Measurements from ENCODE around the gene CBLN3. TPM values are rescaled to one million over a fixed set of nuclear protein-coding genes. Genes with fewer than 3 reads are reported as not detected.

The CBLN3 gene
- polyA plus RNA-seq, 3 donors: 0.07 to 1.1 TPM; not detected in 1

DNA sequence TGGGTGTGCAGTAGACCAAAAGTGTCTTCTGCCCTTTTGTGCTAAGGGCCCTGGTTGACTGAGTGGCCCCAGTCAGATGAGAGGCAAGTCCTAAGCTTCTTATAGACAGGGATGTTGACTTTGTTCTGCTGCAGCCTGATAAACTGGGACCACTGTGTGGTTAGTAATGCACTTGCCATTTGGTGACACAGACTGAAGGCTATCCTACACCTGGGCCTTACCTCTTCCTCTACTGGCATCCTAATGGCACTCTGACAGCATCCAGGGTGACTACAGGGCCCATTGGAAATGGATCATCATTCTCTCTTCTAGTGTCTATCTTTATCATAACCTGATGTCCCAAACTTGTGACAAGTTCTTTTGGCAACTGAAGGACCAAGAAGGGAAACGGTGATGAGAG is 9.8 kb upstream of the CBLN3 start:
- intact Hi-C loops (cut with micrococcal nuclease): loop anchor here in 1 of 2 donors (2.0 to 10.0 kb wide), 2 partner anchors 108 to 194 kb away; partner anchors contain the start of gene TINF2
- Mint-ChIP-seq H3K27me3 (ENCODE audit: low read depth in 3 of 3) (peaks cover 0 to 2% (median 1%) of the 10 kb centered on the region in 3 donors), H3K4me3 (no peak overlapping the region), H3K27ac (peak overlapping the region in 6 of 7 donors; percentile 18 to 89 (median 72)), H3K36me3 (peaks cover 52 to 61% of the 10 kb centered on the region in 2 donors), H3K4me1 (peaks cover 65% of the 10 kb centered on the region), H3K9me3 (peaks cover 0 to 2% (median 0%) of the 10 kb centered on the region in 7 donors)
- H4K20me1 ChIP-seq (ENCODE audit: insufficient read depth, low read length): peaks cover 46% of the 10 kb centered on the region
- H3K4me2 ChIP-seq (replicated peaks; ENCODE audit: extremely low read depth, low read length, poor library complexity, severe bottlenecking): no peak overlapping the region
- H3K9me3 ChIP-seq (replicated peaks in 1 of 2; ENCODE audit: control insufficient read depth in 1 of 2, insufficient read depth in 1 of 2, low read length in 2 of 2): no peaks in the 10 kb centered on the region
- H3K27me3 ChIP-seq (ENCODE audit: control insufficient read depth in 2 of 2, insufficient read depth in 2 of 2, low read length in 2 of 2): no peaks in the 10 kb centered on the region
- peaks cover 51% of the 10 kb centered on the region for H3K79me2 ChIP-seq (ENCODE audit: insufficient read depth, low read length)
- TF ChIP-seq, protein P1, sequence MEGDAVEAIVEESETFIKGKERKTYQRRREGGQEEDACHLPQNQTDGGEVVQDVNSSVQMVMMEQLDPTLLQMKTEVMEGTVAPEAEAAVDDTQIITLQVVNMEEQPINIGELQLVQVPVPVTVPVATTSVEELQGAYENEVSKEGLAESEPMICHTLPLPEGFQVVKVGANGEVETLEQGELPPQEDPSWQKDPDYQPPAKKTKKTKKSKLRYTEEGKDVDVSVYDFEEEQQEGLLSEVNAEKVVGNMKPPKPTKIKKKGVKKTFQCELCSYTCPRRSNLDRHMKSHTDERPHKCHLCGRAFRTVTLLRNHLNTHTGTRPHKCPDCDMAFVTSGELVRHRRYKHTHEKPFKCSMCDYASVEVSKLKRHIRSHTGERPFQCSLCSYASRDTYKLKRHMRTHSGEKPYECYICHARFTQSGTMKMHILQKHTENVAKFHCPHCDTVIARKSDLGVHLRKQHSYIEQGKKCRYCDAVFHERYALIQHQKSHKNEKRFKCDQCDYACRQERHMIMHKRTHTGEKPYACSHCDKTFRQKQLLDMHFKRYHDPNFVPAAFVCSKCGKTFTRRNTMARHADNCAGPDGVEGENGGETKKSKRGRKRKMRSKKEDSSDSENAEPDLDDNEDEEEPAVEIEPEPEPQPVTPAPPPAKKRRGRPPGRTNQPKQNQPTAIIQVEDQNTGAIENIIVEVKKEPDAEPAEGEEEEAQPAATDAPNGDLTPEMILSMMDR (IDR thresholded peaks at IDR 0.05): no peak
- peaks cover 51 to 71% of the 10 kb centered on the region in 2 donors for H3K4me1 ChIP-seq (ENCODE audit: control insufficient read depth in 1 of 2, insufficient read depth in 2 of 2, low read length in 2 of 2)
- peak in 1 of 3 donors; percentile 2 for DNase-seq
- H2AFZ ChIP-seq (ENCODE audit: insufficient read depth, low read depth, low read length, poor library complexity, severe bottlenecking): no peak overlapping the region
- peak overlapping the region in 1 of 2 donors; percentile 76 for H3K27ac ChIP-seq (ENCODE audit: low read depth in 1 of 2, low read length in 2 of 2)
- peaks cover 45 to 62% of the 10 kb centered on the region in 2 donors for H3K36me3 ChIP-seq (replicated peaks in 1 of 2; ENCODE audit: control insufficient read depth in 1 of 2, insufficient read depth in 2 of 2, low read length in 2 of 2)
- H3K4me3 ChIP-seq (replicated peaks in 1 of 3; ENCODE audit: low read depth in 2 of 3, low read length in 3 of 3): no peak overlapping the region
- H3K9ac ChIP-seq (ENCODE audit: insufficient read depth, low read length, poor library complexity, severe bottlenecking): no peak overlapping the region
- 100% methylated on average over 1 of the region's 1 CpG for WGBS (ENCODE audit: insufficient coverage)

DNA sequence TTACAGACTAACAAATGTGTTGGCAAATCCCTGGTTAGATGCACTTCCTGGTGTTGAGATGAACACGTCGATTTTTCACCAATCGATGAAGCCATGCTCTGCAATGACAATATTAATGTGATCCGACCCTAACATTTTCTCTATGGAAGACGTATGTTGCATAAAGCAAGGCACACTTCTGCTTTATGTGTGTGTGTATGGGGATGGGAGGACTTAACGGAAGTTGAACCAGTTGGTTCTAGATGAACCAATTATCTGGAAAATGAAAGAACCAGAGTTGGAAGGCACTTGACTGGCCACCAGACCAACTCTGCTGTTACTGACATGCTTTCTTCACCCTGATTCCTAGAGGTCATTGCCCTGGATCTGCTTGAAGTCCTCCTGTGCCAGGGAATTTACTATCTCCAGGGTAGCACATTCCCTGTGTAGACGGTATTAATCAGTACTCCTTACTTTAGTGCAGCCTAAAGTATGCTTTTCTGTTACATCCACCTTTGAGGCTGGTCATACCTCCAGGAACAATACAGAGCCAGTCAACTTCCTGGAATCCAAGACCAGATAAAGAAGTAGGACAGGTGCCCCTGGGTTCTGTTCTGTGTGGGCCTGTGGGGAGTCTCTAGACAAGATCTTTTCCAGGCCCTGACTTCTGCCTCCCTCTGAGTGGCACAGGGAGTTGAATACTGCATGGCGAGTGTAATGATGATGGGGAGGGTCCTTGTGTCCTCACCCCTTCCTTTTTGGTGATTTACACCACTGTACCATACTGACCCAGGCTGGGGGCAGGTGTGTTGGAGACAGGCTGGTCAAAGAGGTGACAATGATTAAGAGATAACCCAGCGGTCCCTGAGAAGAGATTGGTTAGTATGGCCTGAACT is 9.0 kb upstream of the CBLN3 start:
- Histone ChIP-seq H3K9me3 (replicated peaks in 1 of 2; ENCODE audit: control insufficient read depth in 1 of 2, insufficient read depth in 1 of 2, low read length in 2 of 2) (no peaks in the 10 kb centered on the region), H3K27ac (ENCODE audit: low read depth in 1 of 2, low read length in 2 of 2) (peak overlapping the region; percentile 37 to 76), H3K4me2 (replicated peaks; ENCODE audit: extremely low read depth, low read length, poor library complexity, severe bottlenecking) (peak overlapping the region; percentile 61), H3K27me3 (ENCODE audit: control insufficient read depth in 2 of 2, insufficient read depth in 2 of 2, low read length in 2 of 2) (no peaks in the 10 kb centered on the region), H3K79me2 (ENCODE audit: insufficient read depth, low read length) (peaks cover 49% of the 10 kb centered on the region), H2AFZ (ENCODE audit: insufficient read depth, low read depth, low read length, poor library complexity, severe bottlenecking) (no peak overlapping the region), H3K36me3 (replicated peaks in 1 of 2; ENCODE audit: control insufficient read depth in 1 of 2, insufficient read depth in 2 of 2, low read length in 2 of 2) (peaks cover 52 to 70% of the 10 kb centered on the region in 2 donors), H3K9ac (ENCODE audit: insufficient read depth, low read length, poor library complexity, severe bottlenecking) (no peak overlapping the region), H3K4me3 (replicated peaks in 1 of 3; ENCODE audit: low read depth in 2 of 3, low read length in 3 of 3) (peak overlapping the region in 1 of 3 experiments; percentile 30), H3K4me1 (ENCODE audit: control insufficient read depth in 1 of 2, insufficient read depth in 2 of 2, low read length in 2 of 2) (peaks cover 50 to 69% of the 10 kb centered on the region in 2 donors), H4K20me1 (ENCODE audit: insufficient read depth, low read length) (peaks cover 48% of the 10 kb centered on the region)
- intact Hi-C loops (cut with micrococcal nuclease): loop anchor here in 1 of 2 donors (2.0 to 10.0 kb wide), 2 partner anchors 108 to 194 kb away; partner anchors contain the start of gene TINF2
- peaks cover 57 to 69% of the 10 kb centered on the region in 2 donors for H3K36me3 Mint-ChIP-seq
- WGBS (ENCODE audit: insufficient coverage): 24% methylated on average over 2 of the region's 9 CpGs
- peaks cover 0 to 2% (median 0%) of the 10 kb centered on the region in 7 donors for H3K9me3 Mint-ChIP-seq
- TF ChIP-seq, protein P1 (IDR thresholded peaks at IDR 0.05): no peak
- peak overlapping the region; percentile 75 to 90 (median 82) for H3K27ac Mint-ChIP-seq
- H3K4me3 Mint-ChIP-seq: peak overlapping the region in 1 of 2 donors; percentile 26
- peaks cover 0 to 2% (median 1%) of the 10 kb centered on the region in 3 donors for H3K27me3 Mint-ChIP-seq (ENCODE audit: low read depth in 3 of 3)
- DNase-seq: peak; percentile 44 to 66 (median 46)
- peaks cover 64% of the 10 kb centered on the region for H3K4me1 Mint-ChIP-seq
